GM21526 (cell line): ENCODE measurements around the gene PRPF4.
"Not testable (repeated sequence)": the region's sequence is repeated elsewhere in the genome, so short reads cannot be mapped to it uniquely, and the experiment has no call there.

ENCODE experiments used
- ATAC-seq: cut with Tn5 transposase; IDR thresholded peaks from one replicate; pipeline ENCODE4 v1.9.1; 2021; ENCODE audit warnings: moderate library complexity; ENCODE audit not compliant: unreplicated experiment, low FRiP score

The PRPF4 gene

DNA sequence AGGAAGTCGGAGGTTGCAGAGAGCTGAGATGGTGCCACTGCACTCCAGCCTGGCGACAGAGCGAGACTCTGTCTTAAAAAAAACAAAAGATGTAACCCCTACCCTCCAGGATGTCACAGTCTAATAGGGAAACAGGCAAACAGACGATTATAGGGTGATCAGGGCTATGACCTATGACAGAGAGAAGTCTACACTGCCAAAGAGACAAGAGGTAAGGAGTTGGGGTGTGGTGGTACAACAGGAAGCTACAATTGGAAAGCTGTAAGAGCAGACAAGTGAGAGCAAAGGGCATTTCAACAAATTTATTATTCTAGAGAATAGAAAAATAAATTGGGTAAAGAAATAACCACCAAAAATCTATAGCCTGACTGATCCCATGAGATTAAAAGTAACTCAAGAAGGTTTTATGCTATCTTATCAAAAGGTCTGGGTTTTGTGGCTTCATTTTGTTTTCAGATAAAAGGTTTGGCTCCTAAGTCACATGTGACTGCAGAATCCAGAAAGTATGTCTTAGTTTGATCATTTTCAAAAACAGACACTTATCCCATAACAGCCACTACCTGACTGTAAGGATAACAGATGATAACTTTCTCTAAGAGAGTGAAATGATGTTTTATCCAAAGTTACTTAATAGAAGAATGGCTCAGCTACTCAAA is 7.4 kb upstream of the PRPF4 start:
- ATAC-seq: no peak

DNA sequence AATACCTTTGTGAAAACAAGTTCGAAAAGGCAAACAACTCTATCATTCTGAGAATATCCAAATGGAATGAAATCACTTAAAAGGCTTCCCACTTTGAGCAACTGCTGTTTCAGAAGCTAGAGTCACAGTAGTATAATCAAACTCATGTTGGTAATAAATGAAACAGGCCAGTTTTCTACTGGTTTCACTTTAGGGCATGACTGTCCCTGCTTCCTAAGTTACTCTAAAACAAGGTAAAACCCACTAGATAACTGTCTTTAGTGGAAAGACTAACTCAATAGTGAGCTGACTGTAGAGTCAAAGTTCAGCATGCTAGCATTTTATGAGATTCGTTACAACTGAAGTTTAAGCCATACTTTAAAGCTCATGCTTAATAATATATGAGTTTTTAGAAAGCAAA is 6.1 kb upstream of the PRPF4 start:
- no peak for ATAC-seq

DNA sequence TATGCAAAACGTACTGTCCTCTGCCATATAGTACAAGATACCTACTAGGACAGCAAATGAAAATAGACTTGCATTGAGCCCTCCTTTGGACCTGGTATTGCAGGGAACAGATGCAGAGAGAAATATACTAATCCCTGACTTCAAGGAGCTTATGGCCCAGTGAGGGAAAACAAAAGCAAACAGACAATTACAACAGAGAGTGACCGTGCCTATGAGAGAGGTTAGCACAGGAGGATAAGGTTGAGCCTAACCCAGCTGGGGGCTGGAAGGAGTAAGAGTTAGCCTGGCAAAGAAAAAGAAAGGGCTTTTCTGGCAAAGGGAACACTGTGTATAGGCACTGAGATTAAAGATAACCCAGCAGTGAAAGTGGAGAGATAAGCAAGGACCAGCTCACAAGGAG is 5.6 kb upstream of the PRPF4 start:
- ATAC-seq: no peak

- peak; percentile 16 for ATAC-seq
These were observed 843 bp upstream of the PRPF4 start for GRCh38 chr9:113274474-113275156.

- no peak for ATAC-seq
These were observed 3.4 kb downstream of the PRPF4 start for GRCh38 chr9:113278840-113279239.

- ATAC-seq: no peak
These were observed 5.9 kb downstream of the PRPF4 start for GRCh38 chr9:113281356-113281755.

DNA sequence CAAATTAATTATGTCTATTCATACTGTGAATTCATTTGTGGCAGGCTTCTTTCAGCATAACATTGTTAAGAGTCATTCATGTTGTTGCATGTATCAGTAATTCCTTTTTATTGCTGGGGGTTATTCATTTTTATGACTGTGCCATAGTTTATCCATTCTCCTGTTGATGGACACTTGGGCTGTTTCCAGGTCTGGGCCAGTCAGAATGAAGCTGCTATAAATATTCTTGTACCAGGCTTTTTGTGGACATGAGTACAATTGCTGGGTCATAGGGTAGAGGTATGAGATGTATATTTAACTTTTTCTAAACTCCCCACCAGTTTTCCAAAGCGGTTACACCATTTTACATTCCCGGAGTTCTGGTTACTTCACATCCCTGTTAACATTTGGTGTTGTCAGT is 13.6 kb downstream of the PRPF4 start:
- ATAC-seq: no peak

DNA sequence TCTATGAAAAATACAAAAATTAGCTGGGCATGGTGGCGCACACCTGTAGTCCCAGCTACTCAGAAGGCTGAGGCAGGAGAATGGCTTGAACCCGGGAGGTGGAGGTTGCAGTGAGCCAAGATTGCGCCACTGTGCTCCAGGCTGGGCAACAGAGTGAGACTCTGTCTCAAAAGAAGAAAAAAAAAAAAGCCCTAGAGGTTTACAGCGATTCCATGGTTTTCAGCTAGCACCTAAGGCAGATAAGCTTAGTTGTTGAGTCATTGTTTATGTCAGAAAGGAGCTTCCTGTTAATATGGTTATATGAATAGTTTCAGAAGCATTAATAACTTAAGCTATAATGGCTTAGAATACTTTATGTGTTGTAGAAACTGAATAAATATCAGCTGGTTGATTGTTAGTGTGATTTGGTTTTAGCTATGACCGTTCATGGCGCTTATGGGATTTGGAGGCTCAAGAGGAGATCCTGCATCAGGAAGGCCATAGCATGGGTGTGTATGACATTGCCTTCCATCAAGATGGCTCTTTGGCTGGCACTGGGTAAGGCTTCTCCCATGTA is 14.7 kb downstream of the PRPF4 start:
- ATAC-seq: no peak

- ATAC-seq: no peak
These were observed 17.9 kb downstream of the PRPF4 start for GRCh38 chr9:113293285-113293878.

DNA sequence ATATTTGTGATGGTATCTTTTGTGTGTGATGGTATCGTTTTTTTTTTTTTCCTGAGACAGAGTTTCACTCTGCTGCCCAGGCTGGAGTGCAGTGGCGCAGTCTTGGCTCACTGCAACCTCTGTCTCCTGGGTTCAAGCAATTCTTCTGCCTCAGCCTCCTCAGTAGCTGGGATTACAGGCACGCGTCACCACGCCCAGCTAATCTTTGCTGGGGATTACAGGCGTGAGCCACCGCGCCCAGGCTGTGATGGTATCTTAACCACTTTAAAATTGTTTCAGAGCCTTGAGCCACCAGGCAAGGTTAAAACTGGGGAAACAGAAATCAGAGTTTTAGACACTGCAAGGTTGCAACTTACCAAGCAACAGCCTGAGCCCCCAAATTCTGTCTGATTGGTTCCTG is 20.8 kb downstream of the PRPF4 start:
- not testable (repeated sequence) for ATAC-seq

DNA sequence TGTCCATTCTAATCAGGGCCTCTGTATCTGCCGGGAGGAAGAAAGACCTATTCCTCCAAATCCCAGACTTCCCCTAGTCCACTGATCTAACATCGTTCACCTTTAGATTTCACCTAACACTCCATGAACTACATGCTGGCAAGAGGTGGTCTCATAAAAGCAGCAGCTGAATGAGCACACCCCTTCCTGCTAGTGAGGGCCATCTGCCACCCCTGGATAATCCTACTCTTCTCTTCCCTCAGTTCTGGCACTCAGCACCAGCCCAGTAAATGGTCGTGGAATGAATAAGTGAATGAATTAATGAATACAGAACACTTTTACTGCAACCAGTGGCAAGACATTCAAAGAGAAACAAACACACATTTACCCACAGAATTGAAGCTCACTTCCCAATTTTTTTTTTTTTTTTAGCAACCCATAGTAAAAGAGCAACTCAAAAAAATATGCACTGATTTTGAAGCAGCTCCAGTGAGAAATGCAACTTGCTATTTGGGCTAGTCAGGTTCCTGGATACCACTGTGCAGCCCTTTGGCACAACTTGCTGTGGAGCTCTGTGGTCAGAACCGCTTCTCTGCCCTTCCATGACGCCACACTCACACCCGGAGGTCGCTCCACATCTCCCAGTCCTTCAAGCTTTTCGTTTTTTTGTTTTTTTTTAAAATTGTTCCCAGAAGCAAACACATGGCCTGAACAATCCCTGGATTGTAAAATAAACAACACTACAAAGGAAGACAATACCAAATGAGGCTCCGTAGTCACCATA is 21.5 kb downstream of the PRPF4 start:
- ATAC-seq: no peak

GRCh38 chr9:113298311-113298710 is 22.9 kb downstream of the PRPF4 start:
- no peak for ATAC-seq

GRCh38 chr9:113298924-113299770 is 23.7 kb downstream of the PRPF4 start:
- ATAC-seq: no peak

DNA sequence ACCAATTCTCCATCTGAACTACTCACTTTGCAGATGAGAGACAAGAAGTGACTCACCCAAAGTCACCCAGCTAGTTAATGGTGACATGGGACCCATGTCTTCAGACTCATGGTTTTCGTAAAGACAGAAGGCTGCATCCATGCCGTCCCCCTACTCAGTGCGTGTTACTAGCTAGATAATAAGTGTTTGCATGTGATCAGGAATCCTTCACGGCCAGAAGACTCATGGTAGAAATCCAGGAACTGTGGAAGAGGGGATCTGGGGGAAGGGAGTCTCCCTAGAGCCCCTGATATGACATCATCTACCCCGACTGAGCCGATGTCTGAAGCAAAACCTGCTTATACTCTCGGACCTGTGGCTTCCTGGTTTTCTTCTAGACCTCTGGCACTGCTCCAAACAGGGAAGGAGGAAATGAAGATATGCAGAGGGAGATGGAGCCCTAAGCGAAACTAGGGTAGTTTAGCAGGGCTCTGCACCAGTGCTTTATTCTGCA is 24.4 kb downstream of the PRPF4 start:
- ATAC-seq: no peak

DNA sequence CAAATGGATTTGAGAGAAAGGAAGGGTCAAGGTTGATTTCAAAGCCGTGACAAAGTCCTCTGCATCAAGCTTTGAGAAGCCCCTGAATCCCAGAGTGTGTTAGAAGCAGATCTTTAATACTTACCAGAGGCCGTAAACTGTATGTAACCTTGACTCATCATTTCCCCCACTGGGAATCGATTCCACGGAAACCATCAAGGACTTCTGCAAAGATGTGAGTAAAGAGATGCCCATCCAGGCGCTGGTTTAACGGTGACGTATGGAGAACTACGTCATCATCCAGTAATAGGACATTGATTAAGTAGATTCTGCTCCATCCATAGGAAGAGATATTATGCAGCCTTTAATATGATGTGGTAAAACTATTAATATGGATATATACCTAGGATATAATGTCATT is 26.1 kb downstream of the PRPF4 start:
- ATAC-seq: no peak

GRCh38 chr9:113302792-113303418 is 27.4 kb downstream of the PRPF4 start, which contains the start of gene RNF183:
TSS of gene RNF183 (minus strand) at chr9:113303376. CDS start at chr9:113298184, 5,192 bp downstream.
- ATAC-seq: no peak

DNA sequence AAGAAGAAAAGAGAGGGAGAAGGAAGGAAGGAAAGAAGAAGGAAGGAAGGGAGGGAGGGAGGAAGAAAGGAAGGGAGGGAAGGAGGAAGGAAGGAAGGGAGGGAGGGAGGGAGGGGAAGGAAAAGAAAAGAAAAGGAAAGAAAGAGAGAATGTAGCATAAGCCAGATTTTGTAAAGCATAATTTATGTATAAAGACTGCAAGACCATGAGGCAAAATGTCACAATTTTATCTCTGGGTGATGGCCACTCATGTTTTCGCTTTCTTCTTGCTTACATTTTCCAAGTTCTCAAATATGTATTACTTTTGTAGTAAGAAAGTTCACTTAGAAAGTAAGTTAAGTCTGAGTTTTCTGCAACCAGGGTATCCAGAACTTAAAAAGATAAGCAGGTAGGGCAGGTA is 31.1 kb downstream of the PRPF4 start:
- ATAC-seq: no peak

DNA sequence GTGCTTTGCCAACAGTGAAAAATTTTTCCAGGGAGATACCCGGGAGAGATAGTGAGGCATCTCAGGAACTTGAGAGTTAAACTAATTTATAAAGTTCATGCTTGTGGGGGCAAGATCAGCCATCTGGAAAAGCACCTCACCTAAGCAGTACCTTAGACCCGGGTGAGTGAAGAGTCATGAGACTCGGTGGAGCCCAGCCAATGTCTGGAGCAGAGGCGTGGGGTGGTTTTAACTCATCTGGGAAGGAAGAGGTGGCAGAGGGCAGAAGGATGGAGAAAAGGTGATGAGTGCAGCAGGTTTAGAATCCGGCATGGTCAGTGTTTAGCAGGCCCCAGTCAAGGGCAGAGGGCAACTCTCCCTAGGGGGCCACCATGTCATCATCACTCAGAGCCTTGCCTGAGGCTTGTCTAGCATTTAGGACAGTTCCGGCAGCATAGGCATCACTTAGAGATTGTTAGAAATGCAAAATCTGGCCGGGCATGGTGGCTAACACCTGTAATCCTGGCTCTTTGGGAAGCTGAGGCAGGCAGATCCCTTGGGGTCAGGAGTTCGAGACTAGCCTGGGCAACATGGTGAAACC is 32.0 kb downstream of the PRPF4 start:
- no peak for ATAC-seq

- ATAC-seq: no peak
These were observed 33.9 kb downstream of the PRPF4 start for GRCh38 chr9:113309204-113309813.
